ENCODE results near the gene CALHM4.

DNA sequence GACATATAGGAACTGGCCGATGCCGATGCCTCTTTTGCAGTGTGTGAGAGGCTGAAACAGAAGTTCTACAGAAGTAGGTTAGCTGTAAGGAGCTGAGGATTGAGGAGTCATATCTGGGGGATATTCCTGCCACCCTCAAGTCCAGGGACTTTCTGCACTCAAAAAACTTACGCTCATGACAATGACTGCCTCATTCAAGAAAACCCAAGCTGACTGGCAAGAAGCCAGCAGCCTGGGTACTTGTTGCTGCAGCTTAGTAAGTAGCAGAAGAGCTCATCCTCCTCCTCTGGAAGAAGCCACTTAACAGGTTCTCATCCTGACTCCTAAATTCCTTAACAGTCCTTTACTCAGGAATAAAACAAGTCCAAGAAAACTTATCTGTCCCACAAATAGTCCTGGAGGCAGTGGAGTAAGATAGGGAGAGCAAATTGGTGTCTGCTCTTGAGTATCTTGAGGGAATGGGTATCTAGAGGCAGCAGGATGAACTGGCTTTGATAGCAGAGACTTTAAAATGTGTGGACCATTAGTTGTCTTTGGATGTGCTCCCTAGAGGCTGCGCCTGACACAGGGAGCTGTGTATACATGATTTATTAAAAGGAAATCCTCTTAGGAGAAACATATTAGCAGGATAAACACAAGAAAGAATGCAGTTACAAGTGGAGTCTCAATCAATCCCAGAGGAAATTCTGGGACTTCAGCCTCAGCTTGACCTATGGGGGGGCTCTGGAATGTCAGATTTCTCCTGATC lies 34.8 kb upstream of the CALHM4 start:
- TF ChIP-seq POLR2AphosphoS5 (IDR thresholded peaks at IDR 0.05; ENCODE audit: low read depth, low read length): no peak
- TF ChIP-seq TAF1 (IDR thresholded peaks at IDR 0.05; ENCODE audit: low read depth, low read length): no peak
- TF ChIP-seq POLR2A (IDR thresholded peaks at IDR 0.05; ENCODE audit: low read depth, low read length): no peak
- no peak for TF ChIP-seq SPI1 (IDR thresholded peaks at IDR 0.05; ENCODE audit: low read depth, low read length)
- TF ChIP-seq PAX5 (IDR thresholded peaks at IDR 0.05; ENCODE audit: insufficient read depth, low read length, severe bottlenecking): no peak
- TF ChIP-seq POU2F2 (IDR thresholded peaks at IDR 0.05; ENCODE audit: low read depth, low read length): no peak
